Adrenal gland (tissue), 5 donors: Measurements from ENCODE around the gene DFFB.

ENCODE experiments used
- CTCF ChIP-seq, 6 experiments: fragments of 450-650 bp in 4 of 6; fragments of 200-600 bp in 2 of 6; sonication (generic) in 1 of 6; IDR thresholded peaks; 1 replicate in 5 of 6; 2 replicates in 1 of 6; pipeline versions ENCODE4 v1.5.1 to v1.8.0; 2016 to 2021; ENCODE audit warnings: antibody characterized with exemption in 6 of 6, mild to moderate bottlenecking in 2 of 6, moderate library complexity in 1 of 6
- POLR2A ChIP-seq, 2 donors: fragments of 450-650 bp; IDR thresholded peaks; one replicate each; pipeline ENCODE4 v1.6.1; 2017; ENCODE audit warnings: antibody characterized with exemption in 2 of 2, mild to moderate bottlenecking in 2 of 2, moderate library complexity in 1 of 2
- donor health status: DM: no; HTN: no; CAD: no.

DNA sequence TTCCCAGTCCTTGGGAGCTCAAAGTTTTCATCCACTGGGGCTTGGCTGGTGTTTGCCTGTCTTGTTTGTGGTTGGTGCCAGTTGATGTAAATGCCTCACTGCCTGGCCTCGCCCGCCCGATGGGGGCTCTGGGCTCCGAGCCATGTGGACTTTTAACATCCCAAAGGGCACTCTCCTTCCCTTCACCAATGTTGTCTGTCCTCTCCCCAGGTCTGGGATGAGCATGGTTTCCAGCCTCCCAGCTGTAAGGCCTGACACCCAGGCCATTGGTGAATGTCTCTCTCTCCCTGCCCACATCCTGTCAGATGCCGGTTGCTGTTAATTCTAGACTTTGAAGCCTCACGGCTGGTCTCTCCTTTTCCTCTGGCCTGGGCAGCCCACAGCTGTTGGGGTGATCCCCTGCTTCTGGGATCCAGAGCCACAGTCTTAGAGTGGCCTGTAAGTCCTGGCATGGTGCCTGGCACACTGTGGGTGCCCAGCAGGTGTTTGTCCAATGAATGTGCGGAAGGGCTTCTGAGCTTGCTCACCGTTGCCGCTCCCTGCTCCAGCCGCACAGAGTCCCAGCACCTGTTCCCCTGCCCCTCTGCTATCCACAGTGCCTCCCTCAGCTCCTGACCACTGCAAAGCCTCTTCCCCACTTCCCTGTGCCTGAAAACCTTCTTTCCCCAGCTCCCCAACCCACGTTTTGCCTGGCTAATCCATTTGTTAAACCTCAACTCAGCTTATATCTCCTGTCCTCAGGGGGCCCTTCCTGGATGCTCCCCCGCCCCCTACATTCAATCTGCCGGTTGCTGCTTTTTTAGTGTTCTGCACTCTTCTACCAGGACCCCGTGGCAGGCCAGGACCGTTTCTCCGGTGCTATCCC, 46.1 kb downstream of the DFFB start:
- TF ChIP-seq POLR2A (IDR thresholded peaks at IDR 0.05) (no peak), CTCF (IDR thresholded peaks at IDR 0.05) (no peak)
